Mammary epithelial cell (primary cell): ENCODE measurements around the gene ABCB4.

Source experiments
- EZH2 ChIP-seq: IDR thresholded peaks from 2 replicates; pipeline ENCODE4 v1.6.1; 2012; ENCODE audit warnings: low read length, inconsistent platforms, borderline replicate concordance
- TF ChIP-seq, protein P1 (sequence below), 2 donors: IDR thresholded peaks in 1 of 2; conservative IDR thresholded peaks in 1 of 2; 2 replicates each; pipeline ENCODE4 v1.5.1; 2011 to 2012; ENCODE audit warnings: inconsistent platforms in 2 of 2, low read length in 2 of 2, mild to moderate bottlenecking in 2 of 2, control low read depth in 1 of 2, low read depth in 1 of 2; ENCODE audit not compliant: insufficient read depth in 1 of 2; ENCODE audit errors: extremely low read depth in 1 of 2

- TF ChIP-seq, protein P1, sequence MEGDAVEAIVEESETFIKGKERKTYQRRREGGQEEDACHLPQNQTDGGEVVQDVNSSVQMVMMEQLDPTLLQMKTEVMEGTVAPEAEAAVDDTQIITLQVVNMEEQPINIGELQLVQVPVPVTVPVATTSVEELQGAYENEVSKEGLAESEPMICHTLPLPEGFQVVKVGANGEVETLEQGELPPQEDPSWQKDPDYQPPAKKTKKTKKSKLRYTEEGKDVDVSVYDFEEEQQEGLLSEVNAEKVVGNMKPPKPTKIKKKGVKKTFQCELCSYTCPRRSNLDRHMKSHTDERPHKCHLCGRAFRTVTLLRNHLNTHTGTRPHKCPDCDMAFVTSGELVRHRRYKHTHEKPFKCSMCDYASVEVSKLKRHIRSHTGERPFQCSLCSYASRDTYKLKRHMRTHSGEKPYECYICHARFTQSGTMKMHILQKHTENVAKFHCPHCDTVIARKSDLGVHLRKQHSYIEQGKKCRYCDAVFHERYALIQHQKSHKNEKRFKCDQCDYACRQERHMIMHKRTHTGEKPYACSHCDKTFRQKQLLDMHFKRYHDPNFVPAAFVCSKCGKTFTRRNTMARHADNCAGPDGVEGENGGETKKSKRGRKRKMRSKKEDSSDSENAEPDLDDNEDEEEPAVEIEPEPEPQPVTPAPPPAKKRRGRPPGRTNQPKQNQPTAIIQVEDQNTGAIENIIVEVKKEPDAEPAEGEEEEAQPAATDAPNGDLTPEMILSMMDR (conservative IDR thresholded peaks at IDR 0.05 in 1 of 2, IDR thresholded peaks at IDR 0.05 in 1 of 2; ENCODE audit: extremely low read depth in 1 of 2, insufficient read depth in 1 of 2, low read depth in 1 of 2, low read length in 2 of 2) = no peak
- TF ChIP-seq EZH2 = no peak
These were observed at the start of gene ABCB4 for GRCh38 chr7:87475359-87476178.
